ENCODE measurements around the gene UFSP2.

UFSP2 gene

DNA sequence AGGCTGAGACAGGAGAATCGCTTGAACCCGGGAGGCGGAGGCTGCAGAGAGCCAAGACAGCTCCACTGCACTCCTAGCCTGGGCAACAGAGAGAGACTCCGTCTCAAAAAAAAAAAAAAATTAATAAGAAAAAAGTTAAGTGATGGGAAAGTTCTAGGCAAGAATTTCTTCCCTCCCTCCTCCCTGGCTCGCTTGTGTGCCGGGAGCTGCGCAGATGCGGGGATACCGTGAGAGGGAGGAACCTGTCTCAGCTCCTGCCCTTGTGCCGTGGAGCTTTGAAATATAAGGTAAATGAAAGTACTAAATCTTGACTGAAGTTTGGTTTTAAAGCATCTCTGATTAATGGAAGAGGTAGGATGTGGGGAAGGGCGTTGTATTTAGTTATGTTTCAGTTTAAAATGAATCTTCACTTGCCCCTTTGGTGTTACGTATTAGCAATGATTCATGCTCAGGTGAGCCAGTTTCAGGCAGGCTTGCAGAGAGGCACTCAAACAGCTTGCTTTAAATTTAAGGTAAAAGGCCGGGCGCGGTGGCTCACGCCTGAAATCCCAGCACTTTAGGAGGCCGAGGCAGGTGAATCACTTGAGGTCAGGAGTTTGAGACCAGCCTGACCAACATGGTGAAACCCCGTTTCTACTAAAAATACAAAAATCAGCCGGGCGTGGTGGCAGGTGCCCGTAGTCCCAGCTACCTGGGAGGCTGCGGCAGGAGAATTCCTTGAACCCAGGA, 1.4 kb upstream of the UFSP2 start:
- no peak for DNase-seq (ENCODE audit: low read depth, low spot score)

DNA sequence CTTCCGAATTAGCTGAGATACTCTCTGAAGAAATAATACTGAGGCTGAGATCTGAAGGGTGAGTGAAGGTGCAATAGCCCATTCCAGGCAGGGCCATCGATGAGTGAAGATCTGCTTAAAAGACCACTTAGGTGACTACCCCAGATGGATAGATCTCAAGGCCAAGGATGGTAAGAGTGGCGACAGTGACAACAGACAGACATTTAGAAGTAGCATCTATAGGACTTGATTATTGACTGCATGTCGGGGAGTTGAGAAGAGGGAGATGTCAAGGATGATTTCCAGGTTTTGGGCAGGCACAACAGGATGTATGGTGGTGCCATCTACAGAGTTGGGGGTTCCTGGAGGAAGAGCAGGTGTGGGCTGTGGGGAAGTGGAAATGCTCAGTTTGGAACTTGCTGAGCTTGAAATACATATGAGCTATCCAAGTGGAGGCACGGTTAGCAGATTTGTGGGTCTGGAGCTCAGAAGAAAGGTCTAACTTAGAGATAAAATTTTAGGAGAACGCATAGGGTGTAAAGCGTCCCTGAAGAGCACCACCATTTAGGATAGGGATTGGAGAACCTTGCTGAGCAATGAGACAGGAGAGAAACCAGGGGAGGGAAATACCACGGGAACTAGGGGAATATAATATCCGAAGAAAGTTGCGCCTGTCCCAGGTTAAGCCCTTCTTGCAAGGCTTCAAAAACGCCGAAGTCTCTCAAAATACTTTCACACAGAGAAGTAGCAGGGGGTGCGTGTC, 688 bp downstream of the UFSP2 start:
- no peak for DNase-seq (ENCODE audit: low read depth, low spot score)

DNA sequence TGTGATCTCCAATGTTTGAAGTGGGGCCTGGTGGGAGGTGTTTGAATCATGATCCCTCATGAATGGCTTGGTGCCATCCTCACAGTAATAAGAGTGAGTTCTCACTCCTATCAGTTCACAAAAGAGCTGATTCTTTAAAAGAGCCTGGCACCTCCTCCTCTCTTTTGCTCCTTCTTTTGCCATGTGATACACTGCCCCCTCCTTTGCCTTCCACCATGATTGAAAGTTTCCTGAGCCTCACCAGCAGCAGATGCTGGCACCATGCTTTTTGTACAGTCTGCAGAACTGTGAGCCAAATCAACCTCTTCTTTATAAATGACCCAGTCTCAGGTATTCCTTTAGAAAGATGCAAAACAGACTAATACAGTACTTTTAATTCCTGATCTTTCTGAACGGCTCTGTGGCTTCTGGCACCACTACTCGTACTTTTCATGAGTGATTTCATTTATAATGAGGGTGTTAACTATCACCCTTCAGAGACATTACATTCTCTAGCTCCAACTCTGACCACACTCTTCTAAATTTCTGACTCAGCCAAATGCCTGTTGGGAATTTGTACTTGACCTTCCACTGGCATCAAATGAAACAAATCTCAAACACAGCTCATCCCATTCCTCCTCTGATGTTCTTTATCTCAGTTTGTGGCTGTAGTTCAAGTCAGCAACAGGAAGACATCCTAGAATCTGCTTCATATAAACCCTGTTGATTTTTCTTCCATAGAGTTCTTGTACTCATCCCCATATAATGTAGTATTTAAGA, 4.2 kb downstream of the UFSP2 start:
- DNase-seq (ENCODE audit: low read depth, low spot score): no peak

- DNase-seq (ENCODE audit: low read depth, low spot score): no peak
These were observed 8.8 kb downstream of the UFSP2 start for GRCh38 chr4:185416955-185417354.

- no peak for DNase-seq (ENCODE audit: low read depth, low spot score)
These were observed 13.4 kb downstream of the UFSP2 start for GRCh38 chr4:185412412-185412811.

DNA sequence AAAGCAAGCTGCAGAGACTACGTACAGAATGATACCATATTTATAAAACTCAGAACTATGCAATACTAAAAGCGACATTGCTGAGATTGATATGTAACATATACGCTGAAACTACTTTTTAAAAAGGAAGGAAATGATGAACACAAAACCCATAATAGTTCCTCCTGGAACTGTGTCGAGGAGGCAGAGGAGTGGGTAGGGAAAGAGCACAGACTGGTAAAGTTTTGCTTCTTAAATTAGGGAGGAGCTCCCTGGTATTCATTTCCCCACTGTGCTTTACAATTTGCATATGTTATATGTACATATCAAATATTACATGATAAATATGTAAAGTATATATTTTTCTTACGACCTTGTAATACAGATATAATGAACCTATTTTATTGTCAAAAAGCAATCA, 13.9 kb downstream of the UFSP2 start:
- no peak for DNase-seq (ENCODE audit: low read depth, low spot score)

DNA sequence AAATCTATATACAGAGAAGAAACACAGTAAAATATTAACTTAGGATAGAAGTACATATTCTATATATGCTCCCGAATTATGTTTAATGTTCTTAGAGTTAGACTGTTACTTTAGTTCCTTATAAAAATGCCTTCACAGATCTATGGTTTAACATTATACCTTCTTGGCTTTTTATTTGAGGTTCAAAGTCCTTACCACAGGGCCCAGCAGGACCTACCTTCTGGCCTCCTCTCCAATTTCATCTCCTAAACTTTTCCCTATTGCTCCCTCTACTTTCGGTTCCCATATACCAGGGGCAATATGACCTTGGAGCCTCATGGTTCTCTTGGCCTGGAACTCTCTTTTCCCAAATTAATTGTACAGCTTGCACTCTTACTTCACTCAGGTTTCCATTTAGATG, 17.3 kb downstream of the UFSP2 start:
- DNase-seq (ENCODE audit: low read depth, low spot score): no peak

GRCh38 chr4:185405296-185405999, 20.3 kb downstream of the UFSP2 start:
- no peak for DNase-seq (ENCODE audit: low read depth, low spot score)

- no peak for DNase-seq (ENCODE audit: low read depth, low spot score)
These were observed 21.7 kb downstream of the UFSP2 start for GRCh38 chr4:185404031-185404430.

GRCh38 chr4:185399466-185399865, 26.3 kb downstream of the UFSP2 start:
- no peak for DNase-seq (ENCODE audit: low read depth, low spot score)

GRCh38 chr4:185398618-185399017, 27.1 kb downstream of the UFSP2 start:
- no peak for DNase-seq (ENCODE audit: low read depth, low spot score)

- DNase-seq (ENCODE audit: low read depth, low spot score): no peak
These were observed 28.9 kb downstream of the UFSP2 start, which contains the start of gene ANKRD37 for GRCh38 chr4:185396724-185397385. ANKRD37 (plus strand) TSS chr4:185396841; CDS start chr4:185396924, 83 bp downstream.

DNA sequence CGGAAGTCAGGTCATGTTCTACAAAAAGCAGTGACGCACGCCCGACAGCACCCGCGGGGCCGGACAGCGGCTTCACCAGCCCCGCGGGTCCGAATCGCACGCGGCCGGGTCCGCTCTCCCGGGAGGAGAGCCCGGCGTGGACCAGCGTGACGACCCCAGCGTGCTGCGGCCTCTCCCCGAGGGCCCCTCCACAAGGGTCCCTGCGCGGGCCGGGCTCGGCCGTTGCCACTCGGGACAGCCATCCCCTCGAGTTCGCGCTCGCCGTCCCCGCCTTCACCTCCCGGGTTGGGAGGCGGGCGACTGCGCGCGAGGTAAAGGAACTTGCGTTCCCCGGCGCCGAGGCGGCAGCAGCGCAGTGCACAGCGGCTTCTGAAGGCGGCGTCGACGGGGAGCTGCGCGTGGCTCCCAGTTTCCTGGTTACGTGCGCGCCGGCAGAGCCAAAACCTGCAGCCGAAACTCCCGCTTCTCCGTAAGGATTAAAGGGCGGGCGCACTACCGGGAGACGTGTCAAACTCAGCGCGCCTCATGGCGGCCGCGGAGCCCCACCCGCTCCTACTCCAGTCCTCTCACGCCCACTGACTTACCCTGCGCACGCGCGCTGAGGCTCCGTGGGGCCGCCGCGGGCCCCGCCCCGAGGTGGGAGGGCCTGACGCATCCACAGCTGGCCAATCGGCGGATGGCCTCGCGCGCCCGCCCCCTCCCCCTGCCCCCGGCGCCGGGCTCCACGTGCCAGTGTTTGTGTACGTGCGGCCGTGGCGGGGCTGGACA, 29.6 kb downstream of the UFSP2 start:
- peak; percentile 93 for DNase-seq (ENCODE audit: low read depth, low spot score)

DNA sequence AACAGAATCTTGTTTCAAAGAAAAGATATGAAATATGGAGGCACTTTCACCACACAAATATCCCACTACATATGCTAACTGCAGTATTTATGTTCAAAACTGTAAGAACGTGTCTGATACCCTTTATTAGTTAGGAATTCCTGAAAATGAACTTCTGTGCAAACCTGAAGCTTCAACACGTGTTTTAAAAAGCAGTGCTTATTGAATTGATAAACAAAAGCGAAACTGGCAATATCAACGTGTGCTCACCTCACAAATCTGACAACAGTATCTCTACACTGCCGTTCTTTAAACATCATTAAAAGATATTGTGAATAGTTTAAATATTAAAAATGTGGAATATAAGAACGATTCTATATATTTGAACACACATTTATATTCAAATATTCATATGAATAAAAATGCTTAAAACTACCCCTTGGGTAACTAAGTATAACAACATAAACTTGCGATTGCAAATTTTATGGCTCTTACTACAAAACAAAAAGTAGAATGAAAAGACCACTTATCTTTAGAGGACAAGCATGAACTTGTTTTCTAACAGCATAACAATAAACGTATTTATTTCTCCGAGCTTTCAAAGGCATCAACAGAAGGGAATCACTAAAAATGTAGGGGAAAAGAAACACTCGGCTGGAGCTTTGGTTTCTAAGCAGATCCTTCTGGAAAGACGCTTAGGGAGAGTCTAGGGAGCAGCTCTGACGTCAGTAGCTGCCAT, 30.4 kb downstream of the UFSP2 start, which contains the start of gene LRP2BP:
Gene LRP2BP (minus strand): TSS at position 687 of the 718 bp plus-strand sequence. CDS start 17,738 bp downstream, outside the sequence.
- DNase-seq (ENCODE audit: low read depth, low spot score): no peak

DNA sequence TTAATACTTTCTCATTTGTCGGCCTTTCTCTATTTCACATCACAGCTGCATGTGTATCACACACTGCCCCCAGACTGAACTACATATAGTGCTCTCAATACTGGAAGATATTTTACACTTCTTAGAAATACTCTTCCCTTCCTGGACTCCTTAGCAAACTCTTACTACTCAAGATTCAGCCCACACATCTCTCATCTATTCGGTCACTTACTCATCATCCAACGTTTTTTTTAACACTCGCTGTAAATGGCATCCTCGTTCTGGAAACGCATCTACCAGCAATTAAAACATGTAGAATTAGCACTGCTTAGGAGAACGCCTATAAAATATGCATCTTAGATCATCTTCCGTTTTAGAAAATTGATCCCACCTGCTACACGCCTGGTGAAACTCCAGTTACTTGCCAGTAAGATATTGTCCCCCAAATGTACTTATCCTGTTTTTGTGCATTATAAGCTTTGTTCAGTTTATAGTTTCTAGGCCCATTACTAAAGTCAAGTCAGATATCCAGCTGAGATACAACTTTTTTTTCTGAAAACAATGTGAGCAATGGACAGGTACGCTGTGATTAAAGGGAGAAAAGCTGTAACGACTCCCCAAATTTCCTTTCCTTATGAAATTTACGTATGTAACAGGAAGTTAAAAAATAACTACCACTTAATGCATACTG, 31.1 kb downstream of the UFSP2 start:
- no peak for DNase-seq (ENCODE audit: low read depth, low spot score)

GRCh38 chr4:185392156-185392555, 33.6 kb downstream of the UFSP2 start:
- DNase-seq (ENCODE audit: low read depth, low spot score): no peak

DNA sequence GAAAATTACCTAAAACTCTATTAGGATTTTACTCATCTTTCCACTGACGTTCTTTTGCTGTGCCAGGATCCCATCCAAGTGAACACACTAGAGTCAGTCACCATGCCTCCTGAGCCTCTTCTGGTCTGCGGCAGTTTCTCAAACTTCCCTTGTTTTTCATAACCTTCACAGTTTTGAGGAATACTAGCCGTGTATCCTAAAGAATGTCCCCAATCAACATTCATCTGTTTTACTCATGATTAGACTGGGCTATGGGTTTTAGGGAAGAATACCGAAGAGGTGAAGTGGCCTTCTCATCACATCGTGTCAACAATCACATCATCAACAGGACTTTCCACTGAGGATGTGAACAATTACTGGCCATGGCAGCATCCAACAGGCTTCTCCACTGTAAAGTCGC, 34.8 kb downstream of the UFSP2 start:
- no peak for DNase-seq (ENCODE audit: low read depth, low spot score)

- DNase-seq (ENCODE audit: low read depth, low spot score): no peak
These were observed 37.8 kb downstream of the UFSP2 start for GRCh38 chr4:185387957-185388356.

DNA sequence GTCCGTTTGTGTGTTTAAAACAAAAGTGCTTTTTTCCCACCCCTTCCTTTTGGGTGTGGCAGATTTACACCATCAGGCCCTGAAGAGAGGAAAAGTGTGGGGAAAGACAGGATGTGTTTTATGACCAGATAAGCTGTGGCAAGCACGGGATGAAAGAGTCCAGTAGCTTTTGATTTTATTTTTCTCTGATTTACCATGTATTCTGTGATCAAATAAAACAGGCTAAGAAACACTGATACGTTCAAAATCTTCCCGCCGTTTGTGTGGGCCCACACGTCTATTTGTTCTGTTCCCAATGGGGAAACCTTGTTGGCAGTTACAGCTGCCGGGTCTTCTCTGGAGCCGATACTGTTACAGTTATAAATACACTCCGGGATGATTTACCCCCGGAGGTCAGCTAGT, 40.8 kb downstream of the UFSP2 start:
- DNase-seq (ENCODE audit: low read depth, low spot score): no peak

All from activated naive CD8-positive, alpha-beta T cell treated with anti-CD3 and anti-CD28 coated beads, Interleukin-2, amount 50 U/mL, for 16 hours (primary cell).